Upper lobe of left lung (tissue), 4 donors: ENCODE measurements around the gene SETBP1.

Source experiments
- POLR2A ChIP-seq, 4 donors: fragments of 450-650 bp; IDR thresholded peaks; one replicate each; pipeline ENCODE4 v1.5.1; 2016 to 2017; ENCODE audit warnings: antibody characterized with exemption in 4 of 4, mild to moderate bottlenecking in 2 of 4
- POLR2AphosphoS5 ChIP-seq, 2 donors: sonication (generic); formaldehyde crosslinking; IDR thresholded peaks; one replicate each; pipeline ENCODE4 v1.5.1; 2017; ENCODE audit warnings: antibody characterized with exemption in 2 of 2
- TF ChIP-seq, protein P1 (sequence below), 6 experiments: fragments of 450-650 bp in 4 of 6; fragments of 200-600 bp in 2 of 6; sonication (generic) in 2 of 6; IDR thresholded peaks; one replicate each; pipeline ENCODE4 v1.5.1; 2016 to 2019; ENCODE audit warnings: antibody characterized with exemption in 6 of 6

DNA sequence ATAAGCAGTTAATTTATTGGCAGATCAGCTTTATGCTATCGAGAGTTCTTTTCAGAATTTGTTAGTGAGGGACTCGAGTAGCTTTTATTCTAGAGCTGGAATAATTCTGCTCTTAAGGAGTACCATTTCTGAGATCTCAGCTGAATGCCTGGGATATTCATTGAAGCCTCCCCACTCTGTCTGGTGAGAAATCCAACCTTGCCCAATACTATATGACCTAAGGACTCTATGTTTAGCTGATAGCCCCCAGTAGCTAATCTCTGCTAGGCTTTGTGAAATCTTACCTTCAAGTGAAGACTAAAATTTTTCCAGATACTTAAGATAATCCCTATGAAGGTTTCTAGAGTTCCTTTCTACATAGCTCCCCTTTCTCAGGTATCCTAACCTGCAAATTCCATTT lies 261.4 kb downstream of the SETBP1 start:
- TF ChIP-seq, protein P1, sequence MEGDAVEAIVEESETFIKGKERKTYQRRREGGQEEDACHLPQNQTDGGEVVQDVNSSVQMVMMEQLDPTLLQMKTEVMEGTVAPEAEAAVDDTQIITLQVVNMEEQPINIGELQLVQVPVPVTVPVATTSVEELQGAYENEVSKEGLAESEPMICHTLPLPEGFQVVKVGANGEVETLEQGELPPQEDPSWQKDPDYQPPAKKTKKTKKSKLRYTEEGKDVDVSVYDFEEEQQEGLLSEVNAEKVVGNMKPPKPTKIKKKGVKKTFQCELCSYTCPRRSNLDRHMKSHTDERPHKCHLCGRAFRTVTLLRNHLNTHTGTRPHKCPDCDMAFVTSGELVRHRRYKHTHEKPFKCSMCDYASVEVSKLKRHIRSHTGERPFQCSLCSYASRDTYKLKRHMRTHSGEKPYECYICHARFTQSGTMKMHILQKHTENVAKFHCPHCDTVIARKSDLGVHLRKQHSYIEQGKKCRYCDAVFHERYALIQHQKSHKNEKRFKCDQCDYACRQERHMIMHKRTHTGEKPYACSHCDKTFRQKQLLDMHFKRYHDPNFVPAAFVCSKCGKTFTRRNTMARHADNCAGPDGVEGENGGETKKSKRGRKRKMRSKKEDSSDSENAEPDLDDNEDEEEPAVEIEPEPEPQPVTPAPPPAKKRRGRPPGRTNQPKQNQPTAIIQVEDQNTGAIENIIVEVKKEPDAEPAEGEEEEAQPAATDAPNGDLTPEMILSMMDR (IDR thresholded peaks at IDR 0.05) = no peak
- TF ChIP-seq POLR2A (IDR thresholded peaks at IDR 0.05) = no peak
- TF ChIP-seq POLR2AphosphoS5 (IDR thresholded peaks at IDR 0.05) = no peak
